Caco-2 (cell line): ENCODE results near the gene OVOL3. TPM values are rescaled to one million over a fixed set of nuclear protein-coding genes. Genes with fewer than 3 reads are reported as not detected.

Source experiments
- Bru-seq: library from RNA; stranded (reverse); fragments of 400-500 nt; gene quantifications from one replicate; lab custom pipeline; 2021; lab: Mats Ljungman, UMichigan
- BruChase-seq, 2 experiments: library from RNA; stranded (reverse); fragments of 400-500 nt; gene quantifications; one replicate each; lab custom pipeline; 2021; lab: Mats Ljungman, UMichigan
- BruUV-seq: library from RNA; stranded (reverse); fragments of 400-500 nt; replicated peaks from 2 replicates; lab custom pipeline; 2021; lab: Mats Ljungman, UMichigan
- CTCF ChIA-PET: fragments of 300-600 bp; sonication (Branson Sonifier 250); formaldehyde crosslinking; loops from one replicate; lab custom pipeline; 2022; ENCODE audit warnings: antibody characterized with exemption; lab: Charles Lee
- POLR2A ChIA-PET: fragments of 300-600 bp; sonication (Branson Sonifier 250); formaldehyde crosslinking; loops from one replicate; lab custom pipeline; 2022; ENCODE audit warnings: antibody characterized with exemption; lab: Charles Lee
- DNase-seq, 2 experiments: peaks; one replicate each; pipeline versions ENCODE4 v3.0.0 to v3.0.0-alpha.2; 2020 to 2022
- H3K27me3 ChIP-seq: replicated peaks from 2 replicates; pipeline ENCODE4 v1.6.0; 2011; ENCODE audit warnings: low read length; ENCODE audit not compliant: control insufficient read depth, insufficient read depth
- H3K36me3 ChIP-seq: 2 replicates; pipeline ENCODE4 v1.5.1; 2011; ENCODE audit warnings: low read length; ENCODE audit not compliant: control insufficient read depth, insufficient read depth
- H3K4me1 ChIP-seq: fragments of 250-450 bp; sonication (Bioruptor Pico); 2 replicates; pipeline ENCODE4 v1.5.1; 2020; ENCODE audit warnings: mild to moderate bottlenecking
- H3K4me3 ChIP-seq: 2 replicates; pipeline ENCODE4 v1.5.1; 2011; ENCODE audit warnings: low read depth, mild to moderate bottlenecking, control low read depth, low read length
- H3K9me3 ChIP-seq: fragments of 250-450 bp; sonication (Bioruptor Pico); 2 replicates; pipeline ENCODE4 v1.5.1; 2020; ENCODE audit warnings: mild to moderate bottlenecking, moderate library complexity
- H3K27ac Mint-ChIP-seq: one replicate; pipeline ENCODE4 v1.8.0; 2022; ENCODE audit warnings: mixed read lengths; ENCODE audit not compliant: unreplicated experiment
- H3K27me3 Mint-ChIP-seq: one replicate; pipeline ENCODE4 v1.8.0; 2022; ENCODE audit warnings: mixed read lengths; ENCODE audit not compliant: insufficient read depth, unreplicated experiment
- H3K36me3 Mint-ChIP-seq: one replicate; pipeline ENCODE4 v1.8.0; 2022; ENCODE audit warnings: mild to moderate bottlenecking, mixed read lengths; ENCODE audit not compliant: insufficient read depth, unreplicated experiment
- H3K4me1 Mint-ChIP-seq: one replicate; pipeline ENCODE4 v1.8.0; 2022; ENCODE audit warnings: low read depth, mixed read lengths; ENCODE audit not compliant: unreplicated experiment
- H3K4me3 Mint-ChIP-seq: one replicate; pipeline ENCODE4 v1.8.0; 2022; ENCODE audit warnings: mild to moderate bottlenecking, moderate library complexity, mixed read lengths; ENCODE audit not compliant: unreplicated experiment
- H3K9me3 Mint-ChIP-seq: one replicate; pipeline ENCODE4 v1.8.0; 2022; ENCODE audit warnings: mixed read lengths; ENCODE audit not compliant: unreplicated experiment
- intact Hi-C: fragments of 100-400 bp; cut with micrococcal nuclease; formaldehyde crosslinking; loops from one replicate; pipeline ENCODE4 v1.10.0; 2022; ENCODE audit not compliant: unreplicated experiment
- long read RNA-seq: library from polyadenylated mRNA; stranded (forward); transcript quantifications from one replicate; pipeline ENCODE4 v2.0.0, GENCODE V29; 2022
- total RNA-seq: library from RNA; stranded (reverse); gene quantifications from 2 replicates; pipeline ENCODE4 v1.2.3, GENCODE V29; 2022
- TF ChIP-seq, protein P1 (sequence below), 2 experiments: fragments of 200-600 bp in 1 of 2; IDR thresholded peaks; 1 replicate in 1 of 2; 2 replicates in 1 of 2; pipeline versions ENCODE4 v1.5.1 to v1.8.0; 2011 to 2022; ENCODE audit warnings: antibody characterized with exemption in 1 of 2, control low read depth in 1 of 2, inconsistent platforms in 1 of 2, low read depth in 1 of 2, low read length in 1 of 2, mild to moderate bottlenecking in 1 of 2, moderate library complexity in 1 of 2; ENCODE audit not compliant: insufficient read depth in 1 of 2, severe bottlenecking in 1 of 2, unreplicated experiment in 1 of 2

OVOL3 gene
- total RNA-seq (not detected in 2 replicates), Bru-seq, nascent RNA (percentile 24 among the genes with signal in this experiment), BruChase-seq, experiment 1, labeled RNA remaining after a 2-hour chase (not detected), BruChase-seq, experiment 2, labeled RNA remaining after a 6-hour chase (not detected)
- long read RNA-seq: 0 reads

DNA sequence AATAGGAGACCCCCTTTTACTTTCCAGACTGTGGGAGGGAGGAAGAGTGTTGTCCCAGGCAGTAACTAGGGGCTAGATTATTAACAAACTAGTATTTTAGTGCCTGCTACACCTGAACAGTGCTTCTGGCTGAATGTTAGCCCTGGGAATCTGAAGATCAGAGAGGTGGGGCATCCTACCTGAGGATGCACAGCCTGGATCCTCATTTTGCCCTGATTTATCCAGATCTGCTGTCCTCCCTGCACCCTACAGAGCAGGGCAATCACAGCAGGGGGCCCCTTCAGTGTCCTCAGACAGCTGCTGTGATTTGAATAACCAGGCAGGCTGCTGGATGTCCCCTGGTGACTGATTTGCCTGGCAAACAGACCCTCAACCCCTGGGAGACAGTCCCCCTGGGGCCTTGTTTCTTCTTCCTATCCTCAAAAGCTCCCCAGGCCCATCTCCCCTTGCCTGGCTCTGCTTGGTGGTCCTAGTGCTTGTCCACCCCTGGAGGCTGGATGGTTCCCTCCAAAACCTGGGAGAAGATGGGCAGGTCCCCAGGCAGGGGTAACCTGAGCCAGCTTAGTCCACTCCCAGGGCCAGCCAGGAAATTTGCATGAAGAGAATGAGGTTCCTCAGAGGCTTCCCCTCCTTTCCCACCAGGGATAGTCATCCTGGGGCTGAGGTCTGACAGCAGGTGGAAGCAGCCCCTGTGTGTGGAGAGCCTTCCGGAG lies at the start of gene OVOL3:
Gene OVOL3, plus strand, starts transcription at position 657 of the 713 bp plus-strand sequence. CDS start 60 bp downstream, outside the sequence.
- Histone ChIP-seq H3K36me3 (peaks cover 8% of the 10 kb centered on the region; the same call in 1 of the 2 replicates), H3K4me3 (no peak within 1 kb of the TSS), H3K4me1 (0 out of 2 replicates have a peak, but pooled peaks cover 3% of the 10 kb centered on the region), H3K27me3 (no peaks in the 10 kb centered on the region), H3K9me3 (no peaks in the 10 kb centered on the region)
- Mint-ChIP-seq H3K4me3 (no peak within 1 kb of the TSS), H3K4me1 (peaks cover 6% of the 10 kb centered on the region), H3K27me3 (no peaks in the 10 kb centered on the region), H3K36me3 (peaks cover 44% of the 10 kb centered on the region), H3K27ac (no peak within 1 kb of the TSS), H3K9me3 (no peaks in the 10 kb centered on the region)
- intact Hi-C loops: no loop called here
- POLR2A ChIA-PET: no interaction called here
- CTCF ChIA-PET: no interaction called here
- BruUV-seq: no TSS peak
- TF ChIP-seq, protein P1, sequence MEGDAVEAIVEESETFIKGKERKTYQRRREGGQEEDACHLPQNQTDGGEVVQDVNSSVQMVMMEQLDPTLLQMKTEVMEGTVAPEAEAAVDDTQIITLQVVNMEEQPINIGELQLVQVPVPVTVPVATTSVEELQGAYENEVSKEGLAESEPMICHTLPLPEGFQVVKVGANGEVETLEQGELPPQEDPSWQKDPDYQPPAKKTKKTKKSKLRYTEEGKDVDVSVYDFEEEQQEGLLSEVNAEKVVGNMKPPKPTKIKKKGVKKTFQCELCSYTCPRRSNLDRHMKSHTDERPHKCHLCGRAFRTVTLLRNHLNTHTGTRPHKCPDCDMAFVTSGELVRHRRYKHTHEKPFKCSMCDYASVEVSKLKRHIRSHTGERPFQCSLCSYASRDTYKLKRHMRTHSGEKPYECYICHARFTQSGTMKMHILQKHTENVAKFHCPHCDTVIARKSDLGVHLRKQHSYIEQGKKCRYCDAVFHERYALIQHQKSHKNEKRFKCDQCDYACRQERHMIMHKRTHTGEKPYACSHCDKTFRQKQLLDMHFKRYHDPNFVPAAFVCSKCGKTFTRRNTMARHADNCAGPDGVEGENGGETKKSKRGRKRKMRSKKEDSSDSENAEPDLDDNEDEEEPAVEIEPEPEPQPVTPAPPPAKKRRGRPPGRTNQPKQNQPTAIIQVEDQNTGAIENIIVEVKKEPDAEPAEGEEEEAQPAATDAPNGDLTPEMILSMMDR (IDR thresholded peaks at IDR 0.05; ENCODE audit: insufficient read depth in 1 of 2, low read depth in 1 of 2, low read length in 1 of 2, severe bottlenecking in 1 of 2, unreplicated experiment in 1 of 2): no peak
- no peak for DNase-seq

- intact Hi-C loops: no loop called here
- Mint-ChIP-seq H3K27me3 (no peaks in the 10 kb centered on the region), H3K9me3 (no peaks in the 10 kb centered on the region), H3K36me3 (peaks cover 65% of the 10 kb centered on the region), H3K4me1 (peaks cover 18% of the 10 kb centered on the region), H3K4me3 (no peak overlapping the region), H3K27ac (no peak overlapping the region)
- Histone ChIP-seq H3K4me3 (no peak overlapping the region), H3K36me3 (peaks cover 2% of the 10 kb centered on the region; the same call in 1 of the 2 replicates), H3K27me3 (no peaks in the 10 kb centered on the region), H3K9me3 (no peaks in the 10 kb centered on the region), H3K4me1 (peaks cover 14% of the 10 kb centered on the region; the same call in 1 of the 2 replicates)
- TF ChIP-seq, protein P1 (IDR thresholded peaks at IDR 0.05; ENCODE audit: insufficient read depth in 1 of 2, low read depth in 1 of 2, low read length in 1 of 2, severe bottlenecking in 1 of 2, unreplicated experiment in 1 of 2): no peak
- BruUV-seq: no TSS peak
- POLR2A ChIA-PET: interaction anchor here (0.7 kb wide), 1 partner anchor 175 kb away, joined by 3 read pairs; no protein-coding TSS in a partner anchor
- CTCF ChIA-PET: interaction anchor here (1.4 kb wide), 1 partner anchor 20 kb away, joined by 3 read pairs; no protein-coding TSS in a partner anchor
- no peak for DNase-seq
Observed at GRCh38 chr19:36061367-36061766, 49.6 kb upstream of the OVOL3 start.

GRCh38 chr19:36064826-36065225 lies 46.1 kb upstream of the OVOL3 start:
- peaks cover 75% of the 10 kb centered on the region for H3K36me3 Mint-ChIP-seq
- no peaks in the 10 kb centered on the region for H3K4me1 ChIP-seq
- no peaks in the 10 kb centered on the region for H3K9me3 ChIP-seq
- intact Hi-C loops: no loop called here
- no peaks in the 10 kb centered on the region for H3K9me3 Mint-ChIP-seq
- ChIA-PET CTCF (no interaction called here), POLR2A (no interaction called here)
- peaks cover 2% of the 10 kb centered on the region; the same call in 1 of the 2 replicates for H3K36me3 ChIP-seq
- H3K4me1 Mint-ChIP-seq: no peaks in the 10 kb centered on the region
- H3K27me3 ChIP-seq: no peaks in the 10 kb centered on the region
- no peak for DNase-seq
- no peak overlapping the region for H3K4me3 Mint-ChIP-seq
- TF ChIP-seq, protein P1 (IDR thresholded peaks at IDR 0.05; ENCODE audit: insufficient read depth in 1 of 2, low read depth in 1 of 2, low read length in 1 of 2, severe bottlenecking in 1 of 2, unreplicated experiment in 1 of 2): no peak
- no TSS peak for BruUV-seq
- H3K27me3 Mint-ChIP-seq: no peaks in the 10 kb centered on the region
- H3K27ac Mint-ChIP-seq: no peak overlapping the region
- H3K4me3 ChIP-seq: no peak overlapping the region
